ENCODE results near the gene PDE9A.

GRCh38 chr21:42671778-42672593 lies 18.6 kb downstream of the PDE9A start:
- TF ChIP-seq CTCF (IDR thresholded peaks at IDR 0.05; ENCODE audit: borderline replicate concordance, extremely low read depth, low read length, poor library complexity, severe bottlenecking), result no peak
- TF ChIP-seq EZH2 (IDR thresholded peaks at IDR 0.05; ENCODE audit: borderline replicate concordance, low read depth, low read length, severe bottlenecking), result no peak

All from DND-41 (cell line).